Measurements from ENCODE around the gene ESPN. TPM values are rescaled to one million over a fixed set of nuclear protein-coding genes. Genes with fewer than 3 reads are reported as not detected.
"Not testable (repeated sequence)": the region's sequence is repeated elsewhere in the genome, so short reads cannot be mapped to it uniquely, and the experiment has no call there.

The ESPN gene
- polyA plus RNA-seq, 1 experiment = not detected

DNA sequence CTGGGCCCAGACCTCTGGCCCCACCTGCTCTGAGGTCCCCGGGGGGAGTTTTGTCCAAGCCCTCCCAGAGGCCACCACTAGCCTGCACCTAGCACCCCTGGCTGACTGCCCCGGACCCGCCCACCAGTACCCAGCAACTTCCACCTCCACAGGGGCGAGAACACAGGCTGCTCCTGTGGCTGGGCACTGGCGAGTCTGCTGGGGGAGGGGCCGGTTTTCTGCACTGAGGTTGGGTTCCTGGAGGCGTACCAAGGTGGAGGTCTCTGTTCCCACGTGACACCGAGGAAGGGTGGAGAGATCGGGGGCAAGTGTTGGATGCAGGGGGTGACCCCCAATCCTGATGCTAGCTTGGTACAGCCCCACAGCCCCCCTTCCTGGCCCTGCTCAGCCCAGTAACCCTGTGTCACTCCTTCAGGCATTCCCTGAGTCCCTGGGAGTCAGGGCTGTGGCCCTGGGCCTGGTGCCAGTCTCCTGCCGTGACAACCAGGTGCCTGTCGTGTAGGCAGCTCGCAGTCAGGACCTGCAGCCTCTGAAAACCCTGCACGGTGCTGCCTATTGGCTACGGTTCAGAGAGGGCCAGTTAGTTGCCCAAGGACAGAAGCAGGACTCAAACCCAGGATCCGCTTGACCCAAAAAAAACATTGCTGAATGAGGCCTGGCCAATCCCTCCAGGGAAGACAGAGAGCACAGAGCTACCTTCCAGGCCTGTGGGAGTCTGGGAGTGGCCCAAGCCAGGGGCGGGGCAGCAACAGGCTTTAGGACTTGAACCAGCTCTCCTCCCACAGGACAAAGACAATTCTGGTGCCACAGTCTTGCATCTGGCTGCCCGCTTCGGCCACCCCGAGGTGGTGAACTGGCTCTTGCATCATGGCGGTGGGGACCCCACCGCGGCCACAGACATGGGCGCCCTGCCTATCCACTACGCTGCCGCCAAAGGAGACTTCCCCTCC is 3.1 kb downstream of the ESPN start:
- peaks cover 38% of the 10 kb centered on the region for H3K27me3 ChIP-seq (ENCODE audit: control insufficient read depth, insufficient read depth, low read length)
- POLR2A ChIA-PET = no interaction called here
- no peak overlapping the region for H3K4me3 ChIP-seq (ENCODE audit: low read depth, low read length)
- H3K36me3 ChIP-seq (ENCODE audit: control insufficient read depth, insufficient read depth, low read length) = no peaks in the 10 kb centered on the region
- no peak for DNase-seq (ENCODE audit: low read depth)
- TF ChIP-seq, protein P1, sequence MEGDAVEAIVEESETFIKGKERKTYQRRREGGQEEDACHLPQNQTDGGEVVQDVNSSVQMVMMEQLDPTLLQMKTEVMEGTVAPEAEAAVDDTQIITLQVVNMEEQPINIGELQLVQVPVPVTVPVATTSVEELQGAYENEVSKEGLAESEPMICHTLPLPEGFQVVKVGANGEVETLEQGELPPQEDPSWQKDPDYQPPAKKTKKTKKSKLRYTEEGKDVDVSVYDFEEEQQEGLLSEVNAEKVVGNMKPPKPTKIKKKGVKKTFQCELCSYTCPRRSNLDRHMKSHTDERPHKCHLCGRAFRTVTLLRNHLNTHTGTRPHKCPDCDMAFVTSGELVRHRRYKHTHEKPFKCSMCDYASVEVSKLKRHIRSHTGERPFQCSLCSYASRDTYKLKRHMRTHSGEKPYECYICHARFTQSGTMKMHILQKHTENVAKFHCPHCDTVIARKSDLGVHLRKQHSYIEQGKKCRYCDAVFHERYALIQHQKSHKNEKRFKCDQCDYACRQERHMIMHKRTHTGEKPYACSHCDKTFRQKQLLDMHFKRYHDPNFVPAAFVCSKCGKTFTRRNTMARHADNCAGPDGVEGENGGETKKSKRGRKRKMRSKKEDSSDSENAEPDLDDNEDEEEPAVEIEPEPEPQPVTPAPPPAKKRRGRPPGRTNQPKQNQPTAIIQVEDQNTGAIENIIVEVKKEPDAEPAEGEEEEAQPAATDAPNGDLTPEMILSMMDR (IDR thresholded peaks at IDR 0.05; ENCODE audit: insufficient read depth, low read depth, low read length) = no peak
- CTCF ChIA-PET = interaction anchor here (1.3 to 3.0 kb wide), 3 partner anchors 11 to 181 kb away, joined by 5 to 21 read pairs (median 15); no protein-coding TSS in a partner anchor

- H3K27me3 ChIP-seq (ENCODE audit: control insufficient read depth, insufficient read depth, low read length) = peaks cover 36% of the 10 kb centered on the region
- H3K36me3 ChIP-seq (ENCODE audit: control insufficient read depth, insufficient read depth, low read length); POLR2A ChIA-PET; H3K4me3 ChIP-seq (ENCODE audit: low read depth, low read length); DNase-seq (ENCODE audit: low read depth): not testable (repeated sequence)
- CTCF ChIA-PET = interaction anchor here (3.0 kb wide), 1 partner anchor 10 kb away, joined by 15 read pairs; no protein-coding TSS in a partner anchor
These were observed 3.9 kb downstream of the ESPN start for GRCh38 chr1:6428453-6428852.

GRCh38 chr1:6429660-6430411 is 5.3 kb downstream of the ESPN start:
- DNase-seq (ENCODE audit: low read depth); POLR2A ChIA-PET; H3K36me3 ChIP-seq (ENCODE audit: control insufficient read depth, insufficient read depth, low read length); H3K4me3 ChIP-seq (ENCODE audit: low read depth, low read length): not testable (repeated sequence)
- H3K27me3 ChIP-seq (ENCODE audit: control insufficient read depth, insufficient read depth, low read length) = peaks cover 27% of the 10 kb centered on the region
- CTCF ChIA-PET = interaction anchor here (0.9 to 3.0 kb wide), 6 partner anchors 8 to 185 kb away, joined by 3 to 15 read pairs (median 5); no protein-coding TSS in a partner anchor

GRCh38 chr1:6431645-6432579 is 7.3 kb downstream of the ESPN start:
- DNase-seq (ENCODE audit: low read depth); H3K36me3 ChIP-seq (ENCODE audit: control insufficient read depth, insufficient read depth, low read length); POLR2A ChIA-PET; H3K4me3 ChIP-seq (ENCODE audit: low read depth, low read length): not testable (repeated sequence)
- CTCF ChIA-PET = interaction anchor here (0.8 to 2.0 kb wide), 3 partner anchors 8 to 185 kb away, joined by 4 to 10 read pairs (median 5); no protein-coding TSS in a partner anchor
- H3K27me3 ChIP-seq (ENCODE audit: control insufficient read depth, insufficient read depth, low read length) = peaks cover 13% of the 10 kb centered on the region

DNA sequence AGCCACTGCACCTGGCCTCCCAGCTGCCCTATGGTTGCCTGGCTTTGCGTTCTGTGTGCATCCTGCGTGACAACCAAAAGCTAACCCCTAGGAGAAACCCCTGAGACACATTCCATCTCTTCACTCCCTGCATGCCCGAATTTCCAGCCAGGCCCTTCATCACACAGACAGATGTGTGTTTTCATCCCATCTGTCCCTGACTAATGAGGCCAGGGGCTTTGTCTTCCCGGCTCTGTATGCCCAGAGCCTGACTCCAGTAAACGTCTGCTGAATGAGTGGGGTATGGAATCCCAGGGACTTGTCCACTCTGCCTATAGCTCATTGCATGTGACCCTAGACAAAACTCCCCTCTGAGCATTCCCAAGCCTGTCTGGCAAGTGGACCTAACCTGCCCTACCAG is 9.6 kb downstream of the ESPN start:
- peaks cover 16% of the 10 kb centered on the region for H3K27me3 ChIP-seq (ENCODE audit: control insufficient read depth, insufficient read depth, low read length)
- no peak for DNase-seq (ENCODE audit: low read depth)
- H3K4me3 ChIP-seq (ENCODE audit: low read depth, low read length) = no peak overlapping the region
- TF ChIP-seq, protein P1 (IDR thresholded peaks at IDR 0.05; ENCODE audit: insufficient read depth, low read depth, low read length) = no peak
- H3K36me3 ChIP-seq (ENCODE audit: control insufficient read depth, insufficient read depth, low read length) = no peaks in the 10 kb centered on the region
- ChIA-PET POLR2A (no interaction called here), CTCF (interaction anchor here (1.2 to 1.4 kb wide), 2 partner anchors 23 to 46 kb away, joined by 3 to 4 read pairs; no protein-coding TSS in a partner anchor)

DNA sequence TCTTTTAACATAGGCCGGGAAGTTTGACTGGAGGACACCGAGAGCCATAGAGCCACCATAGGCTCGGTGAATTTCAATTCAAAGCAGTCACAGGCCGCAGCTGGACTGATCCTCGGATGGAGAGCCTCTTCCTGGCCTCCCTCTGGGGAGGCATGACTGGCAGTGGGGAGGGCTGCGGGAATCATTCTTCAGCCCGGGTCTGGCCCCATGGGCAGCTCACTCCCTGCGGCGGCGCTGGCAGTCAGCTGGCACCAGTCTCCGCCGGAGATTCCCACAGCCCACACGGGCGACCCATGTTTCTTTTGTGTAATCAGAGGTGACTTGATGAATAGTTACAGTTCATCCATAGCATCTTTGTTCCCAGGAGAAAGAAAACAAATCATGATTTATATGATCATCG is 10.6 kb downstream of the ESPN start:
- ChIA-PET POLR2A (no interaction called here), CTCF (interaction anchor here (1.3 to 1.4 kb wide), 2 partner anchors 13 to 46 kb away, joined by 3 to 4 read pairs; no protein-coding TSS in a partner anchor)
- no peaks in the 10 kb centered on the region for H3K36me3 ChIP-seq (ENCODE audit: control insufficient read depth, insufficient read depth, low read length)
- H3K4me3 ChIP-seq (ENCODE audit: low read depth, low read length) = no peak overlapping the region
- TF ChIP-seq, protein P1 (IDR thresholded peaks at IDR 0.05; ENCODE audit: insufficient read depth, low read depth, low read length) = no peak
- H3K27me3 ChIP-seq (ENCODE audit: control insufficient read depth, insufficient read depth, low read length) = peaks cover 11% of the 10 kb centered on the region
- DNase-seq (ENCODE audit: low read depth) = no peak

Data from BJ (cell line).